Motor neuron (in vitro differentiated cells): ENCODE data around the gene UNKL. TPM values are rescaled to one million over a fixed set of nuclear protein-coding genes. Genes with fewer than 3 reads are reported as not detected.
A peak's percentile ranks its signal among the peaks of the same experiment; 100 is the strongest.
"Not testable (repeated sequence)": the region's sequence is repeated elsewhere in the genome, so short reads cannot be mapped to it uniquely, and the experiment has no call there.

ENCODE experiments used
- ATAC-seq, 8 experiments: fragments of 200-7000 bp; cut with Tn5 transposase; replicated peaks in 6 of 8; 2 replicates each; pipeline ENCODE4 v1.8.0; 2021; ENCODE audit warnings: mild to moderate bottlenecking in 8 of 8, moderate library complexity in 8 of 8
- H3K27ac ChIP-seq, 2 donors: fragments of 250-450 bp; sonication (Bioruptor Pico); 2 replicates each; pipeline ENCODE4 v1.9.0; 2021; ENCODE audit warnings: antibody characterized with exemption in 2 of 2, mild to moderate bottlenecking in 2 of 2, moderate library complexity in 1 of 2
- H3K4me1 ChIP-seq, 2 donors: fragments of 250-450 bp; sonication (Bioruptor Pico); replicated peaks in 1 of 2; 2 replicates each; pipeline ENCODE4 v1.6.1; 2021; ENCODE audit warnings: antibody characterized with exemption in 2 of 2, mild to moderate bottlenecking in 2 of 2, moderate library complexity in 1 of 2
- H3K4me3 ChIP-seq, 5 donors: fragments of 250-450 bp; sonication (Bioruptor Pico); 2 replicates each; pipeline ENCODE4 v1.9.0; 2021; ENCODE audit warnings: antibody characterized with exemption in 5 of 5, mild to moderate bottlenecking in 5 of 5, moderate library complexity in 4 of 5
- WGBS, 10 experiments: fragments of 450-650 bp; shearing (Covaris generic); methylation state at CpG; one replicate each; pipeline ENCODE4 v1.0.0; 2022; 5-methylcytosine and 5-hydroxymethylcytosine counted together
- in situ Hi-C, 9 experiments: fragments of 400-800 bp; cut with MboI; loops; one replicate each; pipeline ENCODE4 v1.15.0; 2021; ENCODE audit warnings: low sequenced_read_pairs in 9 of 9, low pct_unique_long_range_greater_than_20kb in 2 of 9; ENCODE audit not compliant: unreplicated experiment in 9 of 9
- total RNA-seq, 8 experiments: library from RNA; unstranded; fragments of 300-600 nt; gene quantifications; 2 replicates each; pipeline versions ENCODE4 v1.2.3 to v1.2.4, GENCODE V29; 2022

UNKL gene
- total RNA-seq, 8 experiments from 2014 or later = 4.0 to 34.7 (median 8.5) TPM

- H3K27ac ChIP-seq, in situ Hi-C loops, H3K4me3 ChIP-seq, ATAC-seq: not testable (repeated sequence)
- 60 to 100% (median 86%) methylated on average over 1 to 7 of the region's 10 CpGs; no CpG with 5 or more reads in 4 of the 10 experiments for WGBS, 10 experiments
- peaks cover 13 to 25% of the 10 kb centered on the region in 2 donors for H3K4me1 ChIP-seq
These were observed 85.5 kb downstream of the UNKL start for GRCh38 chr16:1328961-1329360.

DNA sequence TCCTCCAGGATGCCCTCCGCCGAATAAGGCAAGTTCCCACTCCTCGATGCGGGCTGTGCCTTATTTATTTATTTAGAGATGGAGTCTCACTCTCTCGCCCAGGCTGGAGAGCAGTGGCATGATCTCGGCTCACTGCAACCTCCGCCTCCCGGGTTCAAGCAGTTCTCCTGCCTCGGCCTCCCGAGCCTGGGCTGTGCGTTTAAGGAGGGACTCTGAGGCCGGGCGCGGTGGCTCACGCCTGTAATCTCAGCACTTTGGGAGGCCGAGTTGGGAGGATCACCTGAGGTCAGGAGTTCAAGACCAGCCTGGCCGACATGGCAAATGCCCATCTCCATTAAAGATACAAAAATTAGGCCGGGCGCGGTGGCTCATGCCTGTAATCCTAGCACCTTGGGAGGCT is 86.4 kb downstream of the UNKL start:
- H3K27ac ChIP-seq, ATAC-seq, in situ Hi-C loops, H3K4me3 ChIP-seq: not testable (repeated sequence)
- WGBS, 10 experiments = 60 to 100% (median 95%) methylated on average over 1 to 9 of the region's 20 CpGs; no CpG with 5 or more reads in 6 of the 10 experiments
- H3K4me1 ChIP-seq = peaks cover 12 to 24% of the 10 kb centered on the region in 2 donors

GRCh38 chr16:1327619-1327947 is 86.9 kb downstream of the UNKL start:
- ATAC-seq = peak in 1 of 8 experiments; percentile 5
- 87% methylated on average over 3 of the region's 5 CpGs; no CpG with 5 or more reads in 9 of the 10 experiments for WGBS, 10 experiments
- peaks cover 12 to 19% of the 10 kb centered on the region in 2 donors for H3K4me1 ChIP-seq
- no peak overlapping the region for H3K4me3 ChIP-seq
- H3K27ac ChIP-seq = no peak overlapping the region
- in situ Hi-C loops = no loop called here

- in situ Hi-C loops = no loop called here
- Histone ChIP-seq H3K27ac (no peak overlapping the region), H3K4me3 (no peak overlapping the region), H3K4me1 (peaks cover 12 to 14% of the 10 kb centered on the region in 2 donors)
- peak in 3 of 8 experiments; percentile 3 to 11 (median 10) for ATAC-seq
- 40 to 100% methylated on average over 1 to 2 of the region's 17 CpGs; no CpG with 5 or more reads in 8 of the 10 experiments for WGBS, 10 experiments
These were observed 87.4 kb downstream of the UNKL start for GRCh38 chr16:1326946-1327618.

- H3K27ac ChIP-seq = no peak overlapping the region
- ATAC-seq = no peak
- H3K4me3 ChIP-seq = no peak overlapping the region
- in situ Hi-C loops = no loop called here
- peaks cover 6 to 7% of the 10 kb centered on the region in 2 donors for H3K4me1 ChIP-seq
- 47 to 100% (median 83%) methylated on average over 1 to 9 of the region's 17 CpGs; no CpG with 5 or more reads in 3 of the 10 experiments for WGBS, 10 experiments
These were observed 88.1 kb downstream of the UNKL start for GRCh38 chr16:1326391-1326790.

DNA sequence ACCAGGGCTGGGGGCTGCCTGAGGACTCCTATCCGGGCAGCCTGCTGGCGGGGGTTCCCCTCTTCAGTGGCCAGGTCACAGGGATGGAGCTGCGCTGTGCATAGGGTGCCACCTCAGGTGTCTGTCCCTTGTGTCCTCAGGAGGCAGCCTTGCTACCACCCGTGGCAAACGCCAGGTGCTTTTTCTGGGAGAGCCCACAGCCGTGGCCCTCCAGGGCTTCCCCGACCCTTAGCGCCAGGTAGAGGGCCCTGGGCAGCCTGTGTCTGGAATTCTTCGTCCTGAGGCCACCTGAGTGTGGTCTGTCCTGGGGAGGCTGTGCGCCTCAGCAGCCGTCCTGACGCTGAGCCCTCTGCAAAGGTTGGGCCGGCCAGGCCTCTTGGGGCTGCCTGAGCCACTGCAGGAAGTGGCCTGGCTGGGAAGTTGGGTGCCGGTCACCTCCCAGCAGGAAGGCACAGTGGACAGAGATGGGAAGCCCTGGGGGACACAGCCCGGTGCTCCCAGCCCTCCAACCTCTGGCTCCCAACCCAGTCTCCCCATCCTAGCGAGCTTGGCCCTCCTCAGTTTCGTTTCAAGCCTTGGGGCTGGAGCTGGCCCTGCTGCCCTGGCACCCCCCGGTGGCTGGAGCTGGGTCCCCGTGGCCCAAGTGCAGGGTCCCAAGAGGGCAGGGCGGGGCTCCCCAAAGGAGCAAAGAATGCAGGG is 88.7 kb downstream of the UNKL start:
- in situ Hi-C loops = no loop called here
- WGBS, 10 experiments = 77 to 85% methylated on average over 7 to 9 of the region's 20 CpGs; no CpG with 5 or more reads in 8 of the 10 experiments
- H3K27ac ChIP-seq = no peak overlapping the region
- peaks cover 6% of the 10 kb centered on the region in 2 donors for H3K4me1 ChIP-seq
- ATAC-seq = peak in 5 of 8 experiments; percentile 8 to 16 (median 14)
- no peak overlapping the region for H3K4me3 ChIP-seq

GRCh38 chr16:1325261-1325660 is 89.2 kb downstream of the UNKL start:
- WGBS, 10 experiments = 77 to 92% (median 83%) methylated on average over 3 to 11 of the region's 15 CpGs; no CpG with 5 or more reads in 7 of the 10 experiments
- in situ Hi-C loops = no loop called here
- peaks cover 6% of the 10 kb centered on the region in 2 donors for H3K4me1 ChIP-seq
- H3K27ac ChIP-seq = no peak overlapping the region
- ATAC-seq = no peak
- H3K4me3 ChIP-seq = no peak overlapping the region

- no peak overlapping the region for H3K4me3 ChIP-seq
- no peak for ATAC-seq
- H3K27ac ChIP-seq = peak overlapping the region in 1 of 2 donors; percentile 26
- WGBS, 10 experiments = 87 to 100% (median 91%) methylated on average over 1 to 6 of the region's 22 CpGs; no CpG with 5 or more reads in 6 of the 10 experiments
- in situ Hi-C loops = no loop called here
- H3K4me1 ChIP-seq = peaks cover 6% of the 10 kb centered on the region in 2 donors
These were observed 90.1 kb downstream of the UNKL start for GRCh38 chr16:1324286-1324826.

GRCh38 chr16:1323296-1324239 is 90.9 kb downstream of the UNKL start:
- WGBS, 10 experiments = 47 to 100% (median 93%) methylated on average over 3 to 14 of the region's 35 CpGs; no CpG with 5 or more reads in 4 of the 10 experiments
- peak in 3 of 8 experiments; percentile 11 to 42 (median 28) for ATAC-seq
- Histone ChIP-seq H3K27ac (no peak overlapping the region), H3K4me3 (no peak overlapping the region), H3K4me1 (peaks cover 6% of the 10 kb centered on the region in 2 donors)
- in situ Hi-C loops = no loop called here

DNA sequence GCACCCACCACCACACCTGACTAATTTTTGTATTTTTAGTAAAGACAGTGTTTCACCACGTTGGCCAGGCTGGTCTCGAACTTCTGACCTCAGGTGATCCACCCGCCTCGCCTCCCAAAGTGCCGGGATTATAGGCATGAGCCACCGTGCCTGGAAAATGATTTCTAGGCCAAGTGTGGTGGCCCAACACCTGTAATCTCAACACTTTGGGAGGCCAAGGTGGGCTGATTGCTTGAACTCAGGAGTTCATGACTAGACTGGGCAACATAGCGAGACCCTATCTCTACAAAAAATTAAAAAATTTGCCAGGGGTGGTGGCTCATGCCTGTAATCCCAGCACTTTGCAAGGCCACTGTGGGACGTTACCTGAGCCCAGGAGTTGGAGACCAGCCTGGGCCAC is 92.1 kb downstream of the UNKL start:
- in situ Hi-C loops = no loop called here
- ATAC-seq = no peak
- H3K4me3 ChIP-seq = no peak overlapping the region
- 94 to 100% (median 100%) methylated on average over 1 to 7 of the region's 8 CpGs; no CpG with 5 or more reads in 5 of the 10 experiments for WGBS, 10 experiments
- no peak overlapping the region for H3K27ac ChIP-seq
- peaks cover 1 to 2% of the 10 kb centered on the region in 2 donors for H3K4me1 ChIP-seq

DNA sequence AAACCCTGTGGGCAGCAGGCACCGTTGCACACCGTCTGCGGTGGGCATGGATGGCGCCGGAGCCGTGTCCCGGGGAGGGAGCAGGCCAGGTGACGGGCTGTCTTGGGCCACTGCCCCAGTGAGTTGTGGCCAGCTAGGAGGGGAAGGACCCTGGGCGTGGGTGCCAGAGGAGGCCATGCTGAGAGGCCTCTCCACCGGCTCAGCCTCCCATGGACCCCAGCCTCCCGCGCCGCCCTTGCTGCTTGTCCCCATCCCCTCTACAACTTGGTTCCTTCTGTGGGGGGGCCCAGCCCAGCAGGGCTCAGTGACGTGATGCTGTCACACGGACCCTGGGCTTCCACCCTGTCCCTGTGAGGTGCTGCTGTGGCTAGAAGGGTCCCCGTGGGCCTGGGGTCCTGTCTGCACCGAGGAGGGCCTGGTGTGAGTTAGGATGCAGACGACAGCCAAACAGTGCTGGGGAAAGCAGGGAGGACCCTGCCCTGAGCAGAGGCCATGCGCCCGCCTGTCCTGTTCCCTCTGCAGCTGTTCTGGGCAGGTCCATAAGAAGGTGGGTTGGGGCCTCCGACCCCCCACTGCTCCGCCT is 93.8 kb downstream of the UNKL start:
- no peak overlapping the region for H3K4me3 ChIP-seq
- no peak overlapping the region for H3K27ac ChIP-seq
- in situ Hi-C loops = no loop called here
- no peaks in the 10 kb centered on the region for H3K4me1 ChIP-seq
- peak in 2 of 8 experiments; percentile 5 to 10 for ATAC-seq
- 100% methylated on average over 5 of the region's 22 CpGs; no CpG with 5 or more reads in 9 of the 10 experiments for WGBS, 10 experiments

- no peak overlapping the region for H3K27ac ChIP-seq
- H3K4me1 ChIP-seq = no peaks in the 10 kb centered on the region
- 67 to 100% (median 95%) methylated on average over 1 to 3 of the region's 12 CpGs; no CpG with 5 or more reads in 6 of the 10 experiments for WGBS, 10 experiments
- H3K4me3 ChIP-seq = no peak overlapping the region
- in situ Hi-C loops = no loop called here
- no peak for ATAC-seq
These were observed 94.4 kb downstream of the UNKL start for GRCh38 chr16:1320097-1320496.
